ENCODE results near the gene CHMP1A.
A peak's percentile ranks its signal among the peaks of the same experiment; 100 is the strongest.
"Not testable (repeated sequence)": the region's sequence is repeated elsewhere in the genome, so short reads cannot be mapped to it uniquely, and the experiment has no call there.

The CHMP1A gene

DNA sequence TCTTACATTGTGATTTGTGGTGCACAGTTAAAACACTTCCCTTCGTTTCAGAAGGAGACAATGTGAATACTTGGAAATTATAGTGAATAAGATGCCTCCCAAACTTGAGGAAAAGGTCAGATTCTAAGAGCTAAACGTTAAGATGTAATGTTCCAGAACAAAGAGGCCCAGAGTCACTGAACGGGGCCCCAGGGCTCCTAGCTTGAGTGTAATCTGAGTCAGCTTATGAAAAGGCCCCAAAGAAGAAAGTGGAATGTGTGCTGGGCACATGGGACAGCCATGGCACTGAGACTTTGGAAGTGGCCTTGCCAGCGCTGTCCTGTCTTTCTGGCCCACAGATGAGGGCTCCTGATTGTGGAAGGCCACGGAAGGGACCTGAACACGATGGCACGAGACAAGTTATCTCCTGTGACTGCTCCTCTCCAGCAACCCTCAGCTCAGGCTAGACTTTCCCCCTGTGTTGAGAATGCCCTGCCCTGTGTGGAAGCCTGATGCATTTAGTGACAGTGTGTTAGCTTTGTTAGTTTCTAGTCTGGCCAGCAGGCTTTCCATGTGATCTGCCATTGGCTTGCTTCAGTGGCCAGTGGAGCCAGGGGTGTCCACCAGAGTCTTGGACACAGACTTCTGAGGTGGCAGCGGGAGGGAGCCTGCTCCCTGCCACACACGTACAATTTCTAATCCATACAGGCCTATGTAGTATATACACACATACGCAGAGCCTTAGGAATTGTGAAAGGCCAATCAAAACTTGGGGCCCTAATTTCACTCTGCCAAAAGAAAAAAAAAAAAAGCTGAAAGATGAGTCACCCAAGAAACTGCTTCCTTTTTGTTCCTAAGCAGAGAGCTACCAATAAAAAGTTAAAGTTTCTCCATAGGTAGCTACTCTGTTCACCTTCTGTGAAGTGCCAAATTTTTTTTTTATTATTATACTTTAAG lies 13.3 kb upstream of the CHMP1A start:
- Histone ChIP-seq H3K36me3 (ENCODE audit: control insufficient read depth, insufficient read depth, low read length, severe bottlenecking) (no peaks in the 10 kb centered on the region), H3K9me3 (ENCODE audit: control insufficient read depth, low read length) (no peaks in the 10 kb centered on the region), H3K4me3 (ENCODE audit: low read length) (no peak overlapping the region), H3K27me3 (replicated peaks; ENCODE audit: control insufficient read depth, insufficient read depth, low read length) (no peaks in the 10 kb centered on the region), H3K4me1 (ENCODE audit: control insufficient read depth, insufficient read depth, low read length) (peaks cover 11% of the 10 kb centered on the region), H3K9ac (ENCODE audit: low read length) (peak overlapping the region; percentile 42)
- DNase-seq (ENCODE audit: low read depth), result peak; percentile 43

DNA sequence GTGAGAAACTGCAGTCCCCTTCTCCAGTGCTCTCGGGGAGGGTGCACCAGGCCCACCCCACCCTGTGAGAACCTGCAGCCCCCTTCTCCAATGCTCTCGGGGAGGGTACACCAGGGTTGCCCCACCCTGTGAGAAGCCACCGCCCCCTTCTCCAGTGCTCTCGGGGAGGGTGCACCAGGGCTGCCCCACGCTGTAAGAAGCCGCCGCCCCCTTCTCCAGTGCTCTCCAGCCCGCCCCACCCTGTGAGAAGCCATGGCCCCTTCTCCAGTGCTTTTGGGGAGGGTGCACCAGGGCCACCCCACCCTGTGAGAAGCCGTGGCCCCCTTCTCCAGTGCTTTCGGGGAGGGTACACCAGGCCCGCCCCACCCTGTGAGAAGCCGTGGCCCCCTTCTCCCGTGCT lies 12.2 kb upstream of the CHMP1A start:
- H3K9me3 ChIP-seq (ENCODE audit: control insufficient read depth, low read length), result no peaks in the 10 kb centered on the region
- no peak for DNase-seq (ENCODE audit: low read depth)
- H3K27me3 ChIP-seq (replicated peaks; ENCODE audit: control insufficient read depth, insufficient read depth, low read length), result no peaks in the 10 kb centered on the region
- H3K36me3 ChIP-seq (ENCODE audit: control insufficient read depth, insufficient read depth, low read length, severe bottlenecking), result no peaks in the 10 kb centered on the region
- peaks cover 11% of the 10 kb centered on the region for H3K4me1 ChIP-seq (ENCODE audit: control insufficient read depth, insufficient read depth, low read length)
- no peak overlapping the region for H3K9ac ChIP-seq (ENCODE audit: low read length)
- H3K4me3 ChIP-seq (ENCODE audit: low read length), result no peak overlapping the region

DNA sequence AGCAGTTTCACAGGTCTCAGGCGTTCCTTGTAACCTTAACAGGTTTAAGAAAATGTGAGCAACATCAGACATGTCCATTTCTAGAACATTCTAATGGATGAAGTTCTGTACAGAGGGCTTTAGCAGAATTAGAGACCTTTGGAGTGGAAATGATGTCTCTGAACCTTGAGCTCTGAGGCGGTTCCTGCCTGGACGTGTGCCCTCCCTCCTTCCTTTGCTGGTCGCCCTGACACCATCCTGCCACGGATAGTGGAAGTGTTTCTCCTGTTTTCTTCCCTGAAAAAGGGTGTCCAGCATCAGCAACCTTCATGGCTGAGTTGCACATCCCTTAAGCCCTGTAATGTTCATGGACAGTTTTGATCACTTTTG lies 11.3 kb upstream of the CHMP1A start:
- Histone ChIP-seq H3K9ac (ENCODE audit: low read length) (no peak overlapping the region), H3K4me3 (ENCODE audit: low read length) (no peak overlapping the region), H3K27me3 (replicated peaks; ENCODE audit: control insufficient read depth, insufficient read depth, low read length) (no peaks in the 10 kb centered on the region), H3K36me3 (ENCODE audit: control insufficient read depth, insufficient read depth, low read length, severe bottlenecking) (no peaks in the 10 kb centered on the region), H3K9me3 (ENCODE audit: control insufficient read depth, low read length) (no peaks in the 10 kb centered on the region), H3K4me1 (ENCODE audit: control insufficient read depth, insufficient read depth, low read length) (peaks cover 11% of the 10 kb centered on the region)
- no peak for DNase-seq (ENCODE audit: low read depth)

DNA sequence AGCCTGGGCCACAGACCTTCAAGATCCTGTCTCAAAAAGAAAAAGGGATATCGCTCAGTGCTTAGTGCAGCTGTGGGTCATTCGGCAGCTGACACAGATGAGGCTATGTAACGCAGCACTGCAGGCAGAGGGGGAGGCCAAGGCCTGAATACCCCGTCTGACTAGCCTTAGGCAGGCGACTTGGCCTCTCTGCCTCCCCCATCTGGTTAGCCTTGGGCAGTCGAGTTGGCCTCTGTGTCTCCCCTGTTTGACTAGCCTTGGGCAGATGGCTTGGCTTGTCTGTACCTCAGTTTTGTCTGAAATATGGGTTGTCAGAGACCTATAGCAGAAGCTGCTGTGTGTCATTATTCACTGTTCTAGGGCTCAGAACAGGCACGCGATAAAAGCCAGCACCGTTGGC lies 10.1 kb upstream of the CHMP1A start:
- H3K9me3 ChIP-seq (ENCODE audit: control insufficient read depth, low read length), result no peaks in the 10 kb centered on the region
- H3K4me3 ChIP-seq (ENCODE audit: low read length), result no peak overlapping the region
- peaks cover 11% of the 10 kb centered on the region for H3K4me1 ChIP-seq (ENCODE audit: control insufficient read depth, insufficient read depth, low read length)
- DNase-seq (ENCODE audit: low read depth), result no peak
- H3K36me3 ChIP-seq (ENCODE audit: control insufficient read depth, insufficient read depth, low read length, severe bottlenecking), result no peaks in the 10 kb centered on the region
- H3K9ac ChIP-seq (ENCODE audit: low read length), result no peak overlapping the region
- no peaks in the 10 kb centered on the region for H3K27me3 ChIP-seq (replicated peaks; ENCODE audit: control insufficient read depth, insufficient read depth, low read length)

DNA sequence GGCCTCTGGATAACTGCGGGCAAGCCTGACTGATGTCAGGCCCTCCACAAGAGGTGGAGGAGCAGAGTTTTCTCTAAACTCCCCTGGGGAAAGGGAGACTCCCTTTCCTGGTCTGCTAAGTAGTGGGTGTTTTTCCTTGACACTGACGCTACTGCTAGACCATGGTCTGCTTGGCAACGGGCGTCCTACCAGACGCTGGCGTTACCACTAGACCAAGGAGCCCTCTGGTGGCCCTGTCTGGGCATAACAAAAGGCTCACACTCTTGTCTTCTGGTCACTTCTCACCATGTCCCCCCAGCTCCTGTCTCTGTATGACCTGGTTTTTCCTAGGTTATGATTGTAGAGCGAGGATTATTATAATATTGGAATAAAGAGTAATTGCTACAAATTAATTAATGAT lies 9.5 kb upstream of the CHMP1A start:
- H3K4me3 ChIP-seq (ENCODE audit: low read length); H3K36me3 ChIP-seq (ENCODE audit: control insufficient read depth, insufficient read depth, low read length, severe bottlenecking); H3K9me3 ChIP-seq (ENCODE audit: control insufficient read depth, low read length); DNase-seq (ENCODE audit: low read depth); H3K9ac ChIP-seq (ENCODE audit: low read length); H3K27me3 ChIP-seq (replicated peaks; ENCODE audit: control insufficient read depth, insufficient read depth, low read length): not testable (repeated sequence)
- peaks cover 11% of the 10 kb centered on the region for H3K4me1 ChIP-seq (ENCODE audit: control insufficient read depth, insufficient read depth, low read length)

DNA sequence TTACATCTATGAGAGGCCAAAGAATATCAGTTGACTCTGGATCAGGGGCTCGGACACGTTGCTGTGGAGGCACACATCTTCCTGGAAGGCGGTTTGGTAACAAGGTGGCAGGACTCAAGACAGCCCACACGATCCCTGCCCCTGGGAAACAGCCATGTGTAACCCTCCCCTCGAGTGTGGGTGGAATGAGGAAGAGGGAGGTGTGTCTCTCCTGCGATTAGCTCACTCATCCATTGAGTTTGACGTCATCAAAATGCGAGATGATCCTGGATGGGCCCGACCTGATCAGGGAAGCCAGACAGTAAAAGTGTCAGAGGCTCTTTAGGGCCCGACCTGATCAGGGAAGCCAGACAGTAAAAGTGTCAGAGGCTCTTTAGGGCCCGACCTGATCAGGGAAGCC lies 6.7 kb upstream of the CHMP1A start:
- not testable (repeated sequence) for H3K9me3 ChIP-seq (ENCODE audit: control insufficient read depth, low read length); DNase-seq (ENCODE audit: low read depth); H3K27me3 ChIP-seq (replicated peaks; ENCODE audit: control insufficient read depth, insufficient read depth, low read length); H3K4me1 ChIP-seq (ENCODE audit: control insufficient read depth, insufficient read depth, low read length); H3K9ac ChIP-seq (ENCODE audit: low read length); H3K4me3 ChIP-seq (ENCODE audit: low read length); H3K36me3 ChIP-seq (ENCODE audit: control insufficient read depth, insufficient read depth, low read length, severe bottlenecking)

DNA sequence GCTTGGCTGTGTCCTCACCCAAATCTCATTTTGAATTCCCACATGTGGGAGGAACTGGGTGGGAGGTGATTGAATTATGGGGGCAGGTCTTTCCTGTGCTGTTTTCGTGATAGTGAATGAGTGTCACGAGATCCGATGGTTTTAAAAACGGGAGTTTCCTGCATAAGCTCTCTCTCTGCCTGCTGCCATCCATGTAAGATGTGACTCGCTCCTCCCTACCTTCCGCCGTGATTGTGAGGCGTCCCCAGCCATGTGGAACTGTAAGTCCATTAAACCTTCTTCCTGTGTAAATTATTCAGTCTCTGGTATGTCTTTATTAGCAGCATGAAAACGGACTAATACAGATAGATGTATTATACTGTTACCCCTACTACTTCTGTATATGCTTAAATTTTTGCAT lies 3.7 kb upstream of the CHMP1A start:
- H3K4me1 ChIP-seq (ENCODE audit: control insufficient read depth, insufficient read depth, low read length), result peaks cover 13% of the 10 kb centered on the region
- peaks cover 6% of the 10 kb centered on the region for H3K36me3 ChIP-seq (ENCODE audit: control insufficient read depth, insufficient read depth, low read length, severe bottlenecking)

DNA sequence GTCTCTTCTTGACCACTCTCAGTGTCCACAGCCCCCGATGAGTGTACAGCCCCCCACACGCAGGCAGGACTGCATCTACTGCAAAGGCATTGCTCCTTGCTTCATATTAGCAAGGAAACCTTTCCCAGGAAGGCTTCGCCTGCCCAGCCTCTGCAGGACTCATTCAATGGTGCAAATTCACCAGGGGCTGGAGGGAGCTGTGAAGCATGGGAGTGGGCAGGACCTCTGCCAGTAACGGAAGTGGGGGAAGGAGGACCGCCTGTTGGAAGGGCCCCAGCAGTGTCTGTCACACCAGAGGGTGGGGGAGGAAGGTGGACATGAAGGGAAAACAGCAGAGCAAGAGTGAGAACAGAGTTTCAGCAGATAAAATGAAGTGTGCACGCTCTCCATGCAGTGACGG lies 2.6 kb upstream of the CHMP1A start:
- no peaks in the 10 kb centered on the region for H3K9me3 ChIP-seq (ENCODE audit: control insufficient read depth, low read length)
- H3K27me3 ChIP-seq (replicated peaks; ENCODE audit: control insufficient read depth, insufficient read depth, low read length), result no peaks in the 10 kb centered on the region
- peaks cover 6% of the 10 kb centered on the region for H3K36me3 ChIP-seq (ENCODE audit: control insufficient read depth, insufficient read depth, low read length, severe bottlenecking)
- DNase-seq (ENCODE audit: low read depth), result no peak
- peaks cover 13% of the 10 kb centered on the region for H3K4me1 ChIP-seq (ENCODE audit: control insufficient read depth, insufficient read depth, low read length)
- no peak overlapping the region for H3K9ac ChIP-seq (ENCODE audit: low read length)
- no peak overlapping the region for H3K4me3 ChIP-seq (ENCODE audit: low read length)

More for the DNA sequence above, 3.7 kb upstream of the CHMP1A start:
- H3K9ac ChIP-seq (ENCODE audit: low read length), result no peak overlapping the region
- H3K4me3 ChIP-seq (ENCODE audit: low read length), result no peak overlapping the region
- no peaks in the 10 kb centered on the region for H3K27me3 ChIP-seq (replicated peaks; ENCODE audit: control insufficient read depth, insufficient read depth, low read length)
- no peak for DNase-seq (ENCODE audit: low read depth)
- H3K9me3 ChIP-seq (ENCODE audit: control insufficient read depth, low read length), result no peaks in the 10 kb centered on the region

DNA sequence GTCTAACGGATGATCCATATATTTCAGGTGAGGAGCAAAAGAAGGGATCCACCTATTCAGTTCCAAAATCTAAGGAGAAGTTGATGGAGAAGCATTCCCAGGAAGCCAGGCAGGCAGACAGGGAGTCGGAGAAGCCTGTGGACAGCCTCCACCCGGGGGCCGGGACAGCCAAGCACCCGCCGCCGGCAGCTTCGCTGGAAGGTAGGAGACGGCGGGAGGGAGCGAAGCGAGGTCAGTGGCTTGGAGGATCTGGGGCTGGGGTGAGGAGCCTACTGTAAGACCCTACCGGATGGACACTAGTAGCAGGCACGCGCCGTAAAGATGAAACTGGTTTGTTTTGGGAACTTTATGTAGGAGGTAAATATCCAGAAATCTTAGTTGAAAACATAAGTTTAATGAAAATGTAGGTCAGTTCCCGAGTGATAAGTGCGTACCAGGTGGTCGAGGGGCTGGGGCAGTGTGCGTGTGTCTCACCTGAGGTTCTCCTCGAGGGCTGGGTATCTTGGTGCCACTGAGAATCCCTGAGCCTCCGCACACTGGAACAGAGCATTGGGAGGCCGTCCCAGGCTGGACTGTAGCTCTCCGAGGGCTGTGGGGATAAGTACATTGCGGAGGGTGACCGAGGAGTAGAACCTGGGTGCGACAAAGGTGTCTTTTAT lies 842 bp upstream of the CHMP1A start:
- Histone ChIP-seq H3K9me3 (ENCODE audit: control insufficient read depth, low read length) (no peaks in the 10 kb centered on the region), H3K36me3 (ENCODE audit: control insufficient read depth, insufficient read depth, low read length, severe bottlenecking) (peaks cover 6% of the 10 kb centered on the region), H3K27me3 (replicated peaks; ENCODE audit: control insufficient read depth, insufficient read depth, low read length) (no peaks in the 10 kb centered on the region), H3K4me1 (ENCODE audit: control insufficient read depth, insufficient read depth, low read length) (peaks cover 13% of the 10 kb centered on the region), H3K4me3 (ENCODE audit: low read length) (peak overlapping the region; percentile 99), H3K9ac (ENCODE audit: low read length) (peak overlapping the region; percentile 96)
- DNase-seq (ENCODE audit: low read depth), result peak; percentile 57

DNA sequence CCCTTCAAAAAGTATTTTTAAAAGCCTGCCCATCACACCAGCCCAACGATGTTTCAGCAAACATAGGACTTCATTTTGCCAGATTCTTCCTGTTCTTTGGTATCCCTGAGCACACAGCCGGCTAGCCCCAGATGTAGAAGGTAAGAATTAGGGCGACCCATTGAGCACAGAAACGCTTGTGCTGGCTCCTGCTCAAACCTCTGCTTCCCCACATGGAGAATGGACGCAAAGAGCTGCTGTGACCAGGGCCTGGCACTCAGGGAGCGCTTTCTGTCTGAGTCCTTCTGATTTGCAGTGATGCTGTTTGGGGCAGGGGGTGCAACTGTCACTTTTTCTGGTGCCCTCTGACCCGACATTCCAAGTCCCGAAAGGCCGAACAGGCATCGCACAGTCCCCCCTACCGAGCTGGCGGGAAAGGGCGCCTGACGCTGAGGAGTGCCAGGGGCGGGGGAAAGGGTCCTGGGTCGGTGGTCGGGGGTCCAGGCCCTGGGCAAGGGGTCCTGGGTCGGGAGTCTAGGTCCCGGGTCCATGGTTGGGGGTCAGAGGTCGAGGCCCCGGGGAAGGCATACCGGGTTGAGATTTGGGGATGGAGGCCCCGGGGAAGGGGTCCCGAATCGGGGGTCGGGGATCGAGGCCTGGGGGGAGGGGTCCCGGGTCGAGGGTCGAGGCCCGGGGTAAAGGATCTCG lies 930 bp downstream of the CHMP1A start:
- H3K4me1 ChIP-seq (ENCODE audit: control insufficient read depth, insufficient read depth, low read length), result peaks cover 13% of the 10 kb centered on the region
- H3K9me3 ChIP-seq (ENCODE audit: control insufficient read depth, low read length), result no peaks in the 10 kb centered on the region
- H3K36me3 ChIP-seq (ENCODE audit: control insufficient read depth, insufficient read depth, low read length, severe bottlenecking), result peaks cover 10% of the 10 kb centered on the region
- H3K9ac ChIP-seq (ENCODE audit: low read length), result peak overlapping the region; percentile 96
- no peaks in the 10 kb centered on the region for H3K27me3 ChIP-seq (replicated peaks; ENCODE audit: control insufficient read depth, insufficient read depth, low read length)
- H3K4me3 ChIP-seq (ENCODE audit: low read length), result peak overlapping the region; percentile 99
- no peak for DNase-seq (ENCODE audit: low read depth)

DNA sequence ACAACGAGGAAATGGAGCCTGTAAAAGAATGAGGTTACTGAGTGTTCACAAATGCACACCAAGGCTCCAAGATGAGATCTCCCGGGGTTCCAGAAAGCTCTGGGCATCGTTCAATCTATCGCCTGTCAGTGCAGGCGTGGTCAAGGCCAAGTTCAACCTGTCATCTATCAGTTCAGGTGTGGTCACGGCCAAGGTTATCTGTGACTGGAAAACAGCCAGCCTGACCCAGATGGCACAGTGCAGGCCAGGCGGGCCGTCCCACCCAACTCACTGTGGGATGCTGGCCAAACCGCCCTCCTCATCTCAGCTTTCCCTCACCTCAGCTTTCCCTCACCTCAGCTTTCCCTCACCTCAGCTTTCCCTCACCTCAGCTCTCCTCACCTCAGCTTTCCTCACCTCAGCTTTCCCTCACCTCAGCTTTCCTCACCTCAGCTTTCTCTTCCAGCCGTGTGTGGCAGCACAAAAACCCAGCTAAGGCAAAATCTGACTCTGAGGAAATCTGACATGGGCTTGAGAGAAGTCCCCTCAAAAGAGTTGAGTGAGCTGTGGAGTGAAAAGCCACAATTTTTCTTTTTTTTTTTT lies 2.4 kb downstream of the CHMP1A start:
- H3K9me3 ChIP-seq (ENCODE audit: control insufficient read depth, low read length), result no peaks in the 10 kb centered on the region
- DNase-seq (ENCODE audit: low read depth), result no peak
- H3K4me3 ChIP-seq (ENCODE audit: low read length), result no peak overlapping the region
- H3K36me3 ChIP-seq (ENCODE audit: control insufficient read depth, insufficient read depth, low read length, severe bottlenecking), result peaks cover 15% of the 10 kb centered on the region
- peaks cover 13% of the 10 kb centered on the region for H3K4me1 ChIP-seq (ENCODE audit: control insufficient read depth, insufficient read depth, low read length)
- H3K27me3 ChIP-seq (replicated peaks; ENCODE audit: control insufficient read depth, insufficient read depth, low read length), result no peaks in the 10 kb centered on the region
- H3K9ac ChIP-seq (ENCODE audit: low read length), result no peak overlapping the region
